WTC11 (cell line): ENCODE measurements around the gene ADGRG3. TPM values are rescaled to one million over a fixed set of nuclear protein-coding genes. Genes with fewer than 3 reads are reported as not detected.

Experiments used
- ATAC-seq: fragments of 200-7000 bp; cut with Tn5 transposase; 2 replicates; pipeline ENCODE4 v1.10.0; 2021; ENCODE audit warnings: mild to moderate bottlenecking, moderate library complexity
- CTCF ChIA-PET: fragments of 300-600 bp; sonication (Branson Sonifier 250); formaldehyde crosslinking; loops from one replicate; lab custom pipeline; 2021; ENCODE audit warnings: antibody characterized with exemption; lab: Charles Lee
- POLR2A ChIA-PET: fragments of 350-600 bp; sonication (Branson Sonifier 250); formaldehyde crosslinking; loops from one replicate; lab custom pipeline; 2021; ENCODE audit warnings: antibody characterized with exemption; lab: Charles Lee
- DNase-seq: peaks from one replicate; pipeline ENCODE4 v3.0.0; 2021; ENCODE audit warnings: low spot score
- H3K27ac Mint-ChIP-seq: 2 replicates; pipeline ENCODE4 v1.8.0; 2021; ENCODE audit warnings: mixed read lengths
- H3K27me3 Mint-ChIP-seq: 2 replicates; pipeline ENCODE4 v1.8.0; 2021; ENCODE audit warnings: low read depth, mild to moderate bottlenecking, moderate library complexity, mixed read lengths
- H3K36me3 Mint-ChIP-seq: 2 replicates; pipeline ENCODE4 v1.8.0; 2021; ENCODE audit warnings: mixed read lengths
- H3K4me1 Mint-ChIP-seq: 2 replicates; pipeline ENCODE4 v1.8.0; 2022; ENCODE audit warnings: mixed read lengths
- H3K4me3 Mint-ChIP-seq: 2 replicates; pipeline ENCODE4 v1.8.0; 2021; ENCODE audit warnings: mild to moderate bottlenecking, moderate library complexity, mixed read lengths
- H3K9me3 Mint-ChIP-seq: 2 replicates; pipeline ENCODE4 v1.8.0; 2021; ENCODE audit warnings: mixed read lengths
- ATF2 ChIP-seq: sonication (generic); formaldehyde crosslinking; IDR thresholded peaks from 2 replicates; pipeline ENCODE4 v1.8.1; 2022; ENCODE audit warnings: low read depth, missing genetic modification reagents, borderline replicate concordance
- CDX4 ChIP-seq: fragments of 250-450 bp; sonication (Bioruptor Pico); IDR thresholded peaks from 2 replicates; pipeline ENCODE4 v1.9.0; 2021; ENCODE audit warnings: moderate library complexity, mild to moderate bottlenecking, inconsistent platforms, borderline replicate concordance
- CREM ChIP-seq: sonication (generic); formaldehyde crosslinking; IDR thresholded peaks from 2 replicates; pipeline ENCODE4 v1.8.1; 2022; ENCODE audit warnings: mild to moderate bottlenecking, missing genetic modification reagents, moderate library complexity
- E2F4 ChIP-seq: sonication (generic); formaldehyde crosslinking; IDR thresholded peaks from 2 replicates; pipeline ENCODE4 v1.8.1; 2022; ENCODE audit warnings: low read depth, mild to moderate bottlenecking, moderate library complexity, missing genetic modification reagents, borderline replicate concordance
- FOXP1 ChIP-seq: sonication (generic); formaldehyde crosslinking; IDR thresholded peaks from 2 replicates; pipeline ENCODE4 v1.8.0; 2022; ENCODE audit warnings: missing genetic modification reagents, mild to moderate bottlenecking, moderate library complexity, borderline replicate concordance
- FOXP4 ChIP-seq: sonication (generic); formaldehyde crosslinking; IDR thresholded peaks from 2 replicates; pipeline ENCODE4 v1.8.0; 2022; ENCODE audit warnings: mild to moderate bottlenecking, missing genetic modification reagents
- GABPB1 ChIP-seq: sonication (generic); formaldehyde crosslinking; IDR thresholded peaks from 2 replicates; pipeline ENCODE4 v1.8.1; 2023; ENCODE audit warnings: mild to moderate bottlenecking, missing genetic modification reagents
- HMGXB4 ChIP-seq: sonication (generic); formaldehyde crosslinking; IDR thresholded peaks from 2 replicates; pipeline ENCODE4 v1.8.1; 2023; ENCODE audit warnings: mild to moderate bottlenecking, moderate library complexity, missing genetic modification reagents
- MAX ChIP-seq: sonication (generic); formaldehyde crosslinking; IDR thresholded peaks from 2 replicates; pipeline ENCODE4 v1.8.0; 2022; ENCODE audit warnings: mild to moderate bottlenecking, missing genetic modification reagents
- MYBL2 ChIP-seq: sonication (generic); formaldehyde crosslinking; IDR thresholded peaks from 2 replicates; pipeline ENCODE4 v1.8.1; 2023; ENCODE audit warnings: mild to moderate bottlenecking, moderate library complexity, missing genetic modification reagents
- NFYB ChIP-seq: sonication (generic); formaldehyde crosslinking; conservative IDR thresholded peaks from 2 replicates; pipeline ENCODE4 v1.8.0; 2022; ENCODE audit warnings: low read depth, missing genetic modification reagents
- SP1 ChIP-seq: sonication (generic); formaldehyde crosslinking; conservative IDR thresholded peaks from 2 replicates; pipeline ENCODE4 v1.8.1; 2022; ENCODE audit warnings: missing genetic modification reagents
- total RNA-seq: library from RNA; stranded (reverse); gene quantifications from 3 replicates; pipeline ENCODE4 v1.2.3, GENCODE V29; 2021

The ADGRG3 gene
- total RNA-seq, 1 experiment from 2014 or later = 0.44 TPM

- peak; percentile 92 for ATAC-seq
- CTCF ChIA-PET = interaction anchor here (0.8 to 3.0 kb wide), 16 partner anchors 10 to 387 kb away, joined by 3 to 19 read pairs (median 6); partner anchors contain the start of genes ADGRG3 and USB1
- H3K4me1 Mint-ChIP-seq = peaks cover 16% of the 10 kb centered on the region
Observed at GRCh38 chr16:57734925-57735754, 67.0 kb downstream of the ADGRG3 start.

More at GRCh38 chr16:57734925-57735754, 67.0 kb downstream of the ADGRG3 start:
- no peaks in the 10 kb centered on the region for H3K36me3 Mint-ChIP-seq
- TF ChIP-seq MYBL2 (CRISPR knock-in tag) = 0 out of 2 replicates have a peak, but pooled peaks have one; percentile 71
- peak; percentile 93 for TF ChIP-seq SP1 (CRISPR knock-in tag)
- peak; percentile 94 for TF ChIP-seq NFYB (CRISPR knock-in tag)
- TF ChIP-seq FOXP1 (CRISPR knock-in tag) = no peak
- no peak for TF ChIP-seq MAX (CRISPR knock-in tag)
- TF ChIP-seq FOXP4 = peak; percentile 46; the same call in 1 of the 2 replicates
- TF ChIP-seq ATF2 (CRISPR knock-in tag) = no peak
- TF ChIP-seq CREM (CRISPR knock-in tag) = 0 out of 2 replicates have a peak, but pooled peaks have one; percentile 41
- TF ChIP-seq E2F4 (CRISPR knock-in tag) = no peak
- TF ChIP-seq GABPB1 = peak; percentile 39; the same call in 1 of the 2 replicates
- peak; percentile 58; the same call in 1 of the 2 replicates for TF ChIP-seq HMGXB4
- TF ChIP-seq CDX4 (CRISPR knock-in tag) = no peak
- TF ChIP-seq, all 79 proteins: peak for 7
- Mint-ChIP-seq H3K27me3 (peaks cover 3% of the 10 kb centered on the region; the same call in 1 of the 2 replicates), H3K9me3 (no peaks in the 10 kb centered on the region; the same call in 1 of the 2 replicates), H3K4me3 (peak overlapping the region; percentile 98), H3K27ac (peak overlapping the region; percentile 99)
- POLR2A ChIA-PET = interaction anchor here (0.7 to 1.9 kb wide), 5 partner anchors 41 to 657 kb away, joined by 3 to 5 read pairs (median 3); partner anchors contain the start of gene GINS3
- DNase-seq = peak; percentile 100
